GM19397 (cell line): Measurements from ENCODE around the gene BANP.
A peak's percentile ranks its signal among the peaks of the same experiment; 100 is the strongest.
"Not testable (repeated sequence)": the region's sequence is repeated elsewhere in the genome, so short reads cannot be mapped to it uniquely, and the experiment has no call there.

Experiments used
- ATAC-seq: cut with Tn5 transposase; IDR thresholded peaks from one replicate; pipeline ENCODE4 v1.9.1; 2021; ENCODE audit warnings: mild to moderate bottlenecking, moderate library complexity; ENCODE audit not compliant: unreplicated experiment

Gene BANP

DNA sequence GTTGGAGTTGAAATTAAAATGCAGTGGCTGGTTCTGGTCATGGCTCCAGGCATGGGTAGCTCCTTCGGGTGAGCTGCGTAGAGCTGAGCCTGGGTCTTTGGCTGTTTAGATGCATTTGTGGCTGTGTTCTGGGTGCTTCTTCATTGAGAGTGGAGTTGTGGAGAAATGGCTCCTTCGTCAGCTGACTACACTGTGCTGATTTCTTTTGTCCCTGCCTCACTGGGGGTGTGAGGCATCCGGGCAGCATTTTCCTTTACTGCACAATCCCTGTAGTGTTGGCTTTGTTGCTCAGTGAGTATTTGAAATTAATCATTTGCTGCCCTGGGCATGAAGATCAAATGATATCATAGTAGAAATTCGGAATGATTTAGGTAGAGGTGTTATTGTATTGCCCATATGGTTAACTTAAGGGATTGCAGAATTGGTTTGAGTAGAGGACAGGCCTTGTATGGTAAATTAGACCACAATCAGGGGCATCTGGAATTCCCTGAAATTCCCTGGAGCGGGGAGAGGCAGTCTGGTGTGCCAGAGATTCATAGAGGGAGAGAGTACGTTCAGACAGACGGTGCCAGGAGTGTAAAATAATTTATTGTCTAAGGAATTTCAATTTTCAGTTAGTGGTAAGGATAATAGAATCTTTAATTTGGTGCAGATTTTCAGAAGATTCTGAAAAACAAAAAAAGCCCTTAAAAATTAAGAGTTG is 92.1 kb downstream of the BANP start:
- not testable (repeated sequence) for ATAC-seq

DNA sequence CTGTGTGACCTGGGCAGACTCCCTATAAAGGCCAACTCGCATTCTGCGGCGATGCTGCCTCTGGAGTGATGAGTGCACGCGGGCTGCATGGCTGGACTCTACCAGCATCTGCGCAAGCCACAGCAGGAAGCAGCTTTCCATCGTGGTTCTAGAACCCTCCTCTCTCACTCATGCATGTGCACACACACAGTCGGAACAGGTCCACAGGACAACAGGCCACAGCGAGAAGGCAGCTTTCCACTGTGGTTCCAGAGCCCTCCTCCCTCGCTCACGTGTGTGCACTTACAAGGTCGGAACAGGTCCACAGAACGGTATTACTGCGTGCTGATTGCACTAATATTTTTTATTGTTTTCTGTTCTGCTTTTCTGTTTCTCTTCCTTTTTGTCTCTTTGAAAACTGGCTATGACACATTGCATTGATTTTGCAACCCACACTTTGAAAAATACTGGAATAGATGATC is 92.9 kb downstream of the BANP start:
- peak; percentile 55 for ATAC-seq

DNA sequence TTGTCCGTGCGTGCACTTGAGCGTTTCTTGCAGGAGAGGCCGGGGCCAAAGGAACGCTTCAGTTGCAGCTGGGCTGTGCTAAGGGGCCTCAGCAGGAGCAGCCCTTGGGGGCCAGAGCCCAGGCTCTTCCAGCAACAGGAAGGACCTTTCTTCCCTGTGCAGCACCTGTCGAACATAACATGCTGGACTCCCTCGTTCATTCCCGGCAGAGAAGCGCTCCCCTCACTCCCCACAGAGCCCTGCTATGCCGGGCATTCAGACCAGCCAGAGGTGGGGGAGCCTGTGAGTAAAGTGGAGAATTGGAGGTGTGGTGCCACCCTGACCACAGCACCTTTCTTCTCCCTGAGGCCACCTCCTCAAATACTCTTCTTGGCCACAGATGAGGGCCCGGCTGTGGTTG is 94.1 kb downstream of the BANP start:
- not testable (repeated sequence) for ATAC-seq

DNA sequence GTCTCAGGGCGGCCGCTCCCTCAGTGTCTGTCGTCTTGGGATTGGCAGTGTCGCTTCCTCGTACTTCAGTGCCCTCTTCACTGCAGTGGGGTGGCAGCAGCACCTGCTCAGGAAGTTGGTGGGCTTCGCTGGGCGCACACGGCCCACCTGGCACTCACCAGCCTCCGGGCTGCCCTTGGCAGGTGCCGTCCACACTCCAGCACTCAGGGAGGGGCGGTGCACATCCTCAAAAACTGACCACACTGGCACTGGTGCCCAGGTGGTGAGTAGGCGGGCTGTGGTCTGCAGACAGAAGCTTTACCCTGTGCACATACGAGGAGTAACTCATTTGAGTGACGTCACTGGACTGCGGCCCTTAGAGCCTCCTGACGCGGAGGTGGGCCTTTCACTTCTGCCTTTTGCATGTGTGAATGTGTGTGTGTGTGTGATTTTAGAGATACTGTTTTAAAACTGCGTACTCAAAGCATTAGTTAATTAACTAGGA is 94.6 kb downstream of the BANP start:
- ATAC-seq, result peak; percentile 58

DNA sequence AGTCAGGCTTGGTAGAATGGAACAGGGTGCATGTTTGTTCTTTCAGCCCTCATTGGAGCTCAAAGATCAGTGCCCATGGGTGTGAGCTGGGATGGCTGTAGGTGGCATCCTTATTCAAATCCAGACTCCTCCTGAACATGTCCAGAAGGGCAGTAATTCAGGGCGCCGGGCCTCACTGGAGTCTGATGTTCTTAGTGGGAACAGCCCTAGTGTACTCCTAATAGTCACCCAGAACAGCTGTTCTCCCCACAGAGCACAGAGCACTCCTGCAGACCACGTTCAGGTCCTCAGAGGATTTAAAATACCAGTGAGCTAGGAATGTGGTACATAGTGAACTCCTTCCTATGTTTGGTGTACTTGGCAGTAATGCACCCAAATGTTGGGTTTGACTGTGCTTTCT is 96.2 kb downstream of the BANP start:
- ATAC-seq, result no peak

DNA sequence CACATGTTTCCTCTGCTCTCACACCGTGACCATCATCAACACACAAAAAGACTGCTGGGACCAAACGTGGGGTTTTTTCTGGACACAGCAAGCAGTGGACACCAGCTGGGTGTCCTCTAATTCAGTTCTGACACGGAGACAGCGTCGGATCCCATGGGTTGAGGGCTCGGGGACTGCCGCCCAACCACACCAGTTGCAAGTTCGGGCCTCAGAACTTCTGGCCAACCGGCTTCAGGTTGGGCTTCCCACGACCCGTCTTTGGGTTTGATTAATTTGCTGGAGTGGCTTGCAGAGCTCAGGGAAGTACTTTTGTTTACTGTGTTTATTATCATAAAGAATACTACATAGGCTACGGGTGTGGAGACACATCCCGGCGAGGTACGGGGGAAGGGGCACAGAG is 97.8 kb downstream of the BANP start:
- ATAC-seq, result no peak

DNA sequence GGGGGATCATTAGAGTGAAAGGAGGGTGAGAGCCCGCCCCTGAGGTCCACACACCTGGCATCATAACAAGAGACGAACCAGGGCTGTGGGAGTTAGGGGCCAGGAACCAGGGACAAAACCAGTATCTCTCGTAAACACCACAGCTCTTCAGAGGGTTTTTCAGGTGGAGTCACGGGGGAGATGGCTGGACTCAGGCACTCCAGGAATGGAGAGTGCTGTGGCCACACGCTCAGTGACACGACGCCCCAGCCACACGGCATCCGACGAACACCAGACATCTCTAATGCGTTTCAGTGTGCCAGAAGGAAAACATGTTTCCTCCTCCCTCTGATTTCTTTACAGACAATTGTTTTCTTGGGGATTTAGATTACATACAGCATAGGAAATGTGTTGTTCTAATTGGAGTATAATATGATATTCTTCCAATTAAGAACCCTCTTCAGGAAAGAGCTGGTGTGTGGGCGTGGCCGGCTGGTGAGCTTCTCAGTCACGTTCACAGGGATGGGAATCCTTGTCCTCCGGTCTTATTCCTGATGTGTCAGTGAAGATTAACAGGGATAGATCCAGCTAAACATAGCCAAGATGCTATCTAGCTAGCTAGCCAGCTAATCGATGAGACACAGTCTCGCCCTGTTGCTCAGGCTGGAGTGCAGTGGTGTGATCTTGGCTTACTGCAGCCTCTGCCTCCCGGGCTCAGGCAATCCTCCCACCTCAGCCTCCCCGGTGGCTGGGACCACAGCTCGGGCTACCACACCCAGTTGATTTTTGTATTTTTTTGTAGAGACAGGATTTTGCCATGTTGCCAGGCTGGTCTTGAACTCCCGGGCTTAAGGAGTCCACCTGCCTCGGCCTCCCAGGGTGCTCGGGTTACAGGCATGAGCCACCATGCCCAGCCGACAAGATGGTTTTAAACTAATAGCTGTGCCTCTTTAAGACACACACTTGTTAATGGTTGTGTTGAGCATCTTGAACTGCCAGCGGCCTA is 98.6 kb downstream of the BANP start:
- no peak for ATAC-seq

DNA sequence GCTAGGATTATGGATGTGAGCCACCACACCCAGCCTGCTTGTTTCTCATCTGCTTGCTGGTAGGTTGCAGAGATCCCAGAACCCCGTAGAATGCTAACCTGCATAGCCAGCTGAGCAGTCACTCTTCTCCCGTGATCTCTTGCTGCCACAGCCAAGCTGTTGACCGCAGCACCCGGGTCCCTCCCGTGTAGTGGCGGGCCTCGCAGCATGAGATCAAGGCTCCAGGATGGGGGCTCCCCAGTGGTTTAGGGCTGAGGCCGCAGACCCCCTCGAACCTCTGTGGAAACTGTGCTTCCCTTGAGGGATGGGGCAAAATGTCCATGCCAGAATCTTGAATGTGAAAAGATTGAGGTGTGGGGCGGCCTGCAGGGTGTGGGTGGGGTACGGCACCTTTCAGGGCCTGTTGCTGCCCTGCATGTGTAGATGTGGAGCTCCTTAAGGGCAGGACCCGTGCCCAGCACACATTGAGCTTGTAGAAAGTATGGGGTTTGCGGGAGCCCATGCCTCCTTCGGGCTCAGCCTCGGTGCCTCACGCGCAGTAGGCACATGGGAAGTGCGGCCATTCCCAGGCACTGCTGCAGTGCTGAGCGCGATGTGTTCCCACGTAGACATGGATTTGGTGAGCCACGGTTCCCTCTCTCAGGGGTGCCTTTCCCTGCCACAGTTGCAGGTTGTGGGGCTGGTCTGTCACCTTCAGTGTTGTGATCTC is 99.9 kb downstream of the BANP start:
- no peak for ATAC-seq

DNA sequence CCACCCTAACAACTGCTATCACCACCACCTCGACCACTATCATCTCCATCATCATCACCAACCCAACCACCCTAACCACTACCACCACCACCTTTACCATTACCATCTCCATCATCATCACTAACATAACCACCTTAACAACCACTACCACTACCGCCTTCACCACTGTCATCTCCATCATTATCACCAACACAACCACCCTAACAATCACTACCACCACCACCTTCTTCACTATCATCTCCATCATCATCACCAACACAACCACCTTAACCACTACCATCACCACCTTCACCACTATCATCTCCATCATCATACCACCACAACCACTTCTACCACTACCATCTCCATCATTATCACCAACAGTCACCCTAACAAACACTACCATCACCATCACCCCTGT is 101.4 kb downstream of the BANP start:
- no peak for ATAC-seq

DNA sequence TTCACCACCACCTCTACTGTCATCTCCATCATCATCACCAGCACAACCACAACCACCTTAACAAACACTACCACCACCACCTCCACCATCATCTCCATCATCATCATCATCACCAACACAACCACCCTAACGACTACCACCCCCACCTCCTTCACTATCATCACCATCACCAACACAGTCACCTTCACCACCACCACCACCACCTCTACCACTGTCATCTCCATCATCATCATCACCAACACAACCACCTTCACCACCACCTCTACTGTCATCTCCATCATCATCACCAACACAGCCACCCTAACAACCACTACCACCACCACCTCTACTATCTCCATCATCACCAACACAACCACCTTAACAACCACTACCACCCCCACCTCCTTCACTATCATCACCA is 102.2 kb downstream of the BANP start:
- ATAC-seq, result not testable (repeated sequence)

DNA sequence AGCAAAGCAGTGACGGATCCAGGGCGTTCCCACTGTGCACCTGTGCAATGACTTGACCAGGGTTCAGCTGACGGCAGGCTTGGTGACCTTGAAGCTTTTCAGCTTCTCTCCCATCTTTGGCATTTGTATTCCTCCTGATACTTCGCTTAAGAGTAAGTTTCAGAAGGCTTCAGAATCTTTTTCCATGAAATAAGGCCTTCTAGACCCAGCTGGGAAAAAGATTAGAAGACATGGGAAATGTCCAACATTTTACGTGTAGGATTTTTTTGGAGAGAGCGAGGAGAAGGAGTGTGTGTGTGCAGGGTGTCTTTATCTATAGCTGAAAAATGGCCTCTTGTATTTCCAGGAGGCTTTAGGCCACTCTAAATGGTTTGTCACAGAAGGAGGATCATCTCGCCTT is 104.1 kb downstream of the BANP start:
- ATAC-seq, result no peak

DNA sequence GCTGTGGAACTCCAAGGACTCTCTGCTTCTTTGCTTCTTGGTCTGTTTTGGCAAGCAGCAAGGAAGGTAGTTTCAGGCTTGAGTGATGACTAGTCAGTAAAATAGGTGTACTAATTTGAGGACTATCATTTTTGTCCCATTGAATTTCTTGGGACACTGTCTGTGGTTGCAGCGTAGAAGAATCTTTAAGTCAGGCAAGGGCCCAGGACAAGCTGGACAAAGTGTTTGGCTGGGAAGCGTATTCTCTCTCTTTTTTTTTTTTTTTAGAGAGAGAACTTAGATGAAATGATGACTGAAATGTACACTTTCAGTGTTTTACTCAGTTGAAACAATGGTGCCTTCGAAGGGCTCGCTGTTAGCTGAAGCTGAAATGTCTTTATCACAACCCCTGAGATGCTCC is 105.0 kb downstream of the BANP start:
- ATAC-seq, result no peak

DNA sequence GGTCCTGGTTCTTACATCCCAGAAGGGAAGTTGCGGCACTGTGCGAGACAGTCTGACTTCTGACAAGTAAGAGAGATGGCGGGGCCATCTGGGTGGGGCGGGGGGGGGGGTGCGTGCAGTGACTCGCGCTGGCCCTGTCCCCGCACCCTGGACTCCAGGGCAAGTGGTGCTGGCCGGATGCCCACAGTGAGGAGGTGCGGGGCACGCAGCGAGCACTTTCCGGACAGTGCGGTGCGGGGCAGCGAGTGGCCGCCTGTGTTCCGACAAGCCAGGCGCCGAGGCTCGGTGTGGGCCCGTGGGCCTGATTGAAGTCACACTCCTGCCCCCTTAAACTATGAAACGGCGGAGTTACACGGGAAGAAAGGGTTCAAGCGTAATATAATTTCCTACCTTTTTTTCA is 106.4 kb downstream of the BANP start:
- no peak for ATAC-seq

DNA sequence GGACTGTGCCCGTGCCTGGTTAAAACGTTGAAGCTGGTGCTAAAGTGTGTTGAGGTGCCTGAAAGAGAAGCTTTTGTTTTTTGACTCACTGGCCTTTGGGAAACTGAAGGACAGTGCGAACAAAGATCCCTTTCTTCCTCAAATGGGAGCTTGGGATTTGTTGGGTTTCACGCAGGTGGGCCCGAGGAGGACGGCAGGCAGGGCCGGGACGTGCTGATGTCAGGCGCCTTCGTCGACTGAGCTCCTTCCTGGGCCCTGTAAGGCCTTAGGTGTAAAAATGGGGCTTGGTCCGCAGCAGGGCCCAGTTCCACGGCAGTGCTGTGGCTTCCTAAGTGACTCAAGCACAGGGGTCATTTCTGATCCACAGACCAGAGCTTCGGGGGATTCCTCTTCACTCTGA is 106.9 kb downstream of the BANP start:
- no peak for ATAC-seq

DNA sequence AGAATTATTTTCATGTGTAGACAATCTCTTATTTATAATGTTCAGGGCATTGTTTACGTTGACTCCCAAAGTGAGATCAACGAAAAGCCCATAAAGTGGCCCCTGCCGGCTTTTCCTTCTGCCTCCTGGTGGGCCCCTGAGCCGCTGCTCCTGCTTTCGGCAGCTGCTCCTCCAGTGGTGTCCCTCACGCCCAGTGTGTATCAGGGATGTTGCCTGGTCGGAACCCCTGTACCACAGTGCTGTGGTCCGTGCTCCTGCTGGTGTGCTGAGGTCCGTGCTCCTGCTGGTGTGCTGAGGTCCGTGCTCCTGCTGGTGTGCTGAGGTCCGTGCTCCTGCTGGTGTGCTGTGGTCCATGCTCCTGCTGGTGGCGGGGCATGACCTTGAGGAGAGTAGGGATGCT is 107.6 kb downstream of the BANP start:
- no peak for ATAC-seq

DNA sequence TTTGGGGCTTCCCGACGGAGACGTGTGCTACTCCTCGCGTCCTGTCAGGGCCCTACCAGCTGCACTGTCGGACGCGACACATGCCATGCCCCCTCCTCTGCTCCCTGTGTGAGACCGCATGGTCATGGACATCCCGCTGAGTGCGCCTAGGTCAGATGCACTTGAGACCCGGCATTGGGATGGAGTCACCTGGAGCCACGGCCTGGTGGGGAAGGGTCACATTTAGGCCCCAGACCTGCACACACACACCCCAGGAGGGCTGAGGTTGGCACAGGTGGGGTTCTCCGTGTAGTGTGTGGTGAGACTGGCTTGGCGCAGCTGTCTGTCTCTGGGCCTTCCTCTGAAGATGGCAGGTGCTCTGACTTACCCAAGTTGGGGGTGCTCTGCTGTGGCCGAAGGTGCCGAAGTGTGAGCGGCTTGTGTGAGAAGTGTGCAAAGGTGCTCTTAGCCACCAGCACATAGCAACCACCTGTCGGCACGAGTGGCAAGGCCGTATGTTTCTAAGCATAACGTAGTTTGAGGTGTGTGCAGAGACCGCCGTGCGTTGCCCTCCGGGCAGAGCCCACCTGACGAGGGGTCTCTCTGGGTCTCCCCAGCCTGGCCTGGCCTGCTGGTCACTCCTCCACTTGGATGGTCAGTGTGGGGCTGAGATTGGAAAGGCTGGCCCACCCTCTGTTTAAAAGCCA is 108.6 kb downstream of the BANP start:
- ATAC-seq, result no peak

DNA sequence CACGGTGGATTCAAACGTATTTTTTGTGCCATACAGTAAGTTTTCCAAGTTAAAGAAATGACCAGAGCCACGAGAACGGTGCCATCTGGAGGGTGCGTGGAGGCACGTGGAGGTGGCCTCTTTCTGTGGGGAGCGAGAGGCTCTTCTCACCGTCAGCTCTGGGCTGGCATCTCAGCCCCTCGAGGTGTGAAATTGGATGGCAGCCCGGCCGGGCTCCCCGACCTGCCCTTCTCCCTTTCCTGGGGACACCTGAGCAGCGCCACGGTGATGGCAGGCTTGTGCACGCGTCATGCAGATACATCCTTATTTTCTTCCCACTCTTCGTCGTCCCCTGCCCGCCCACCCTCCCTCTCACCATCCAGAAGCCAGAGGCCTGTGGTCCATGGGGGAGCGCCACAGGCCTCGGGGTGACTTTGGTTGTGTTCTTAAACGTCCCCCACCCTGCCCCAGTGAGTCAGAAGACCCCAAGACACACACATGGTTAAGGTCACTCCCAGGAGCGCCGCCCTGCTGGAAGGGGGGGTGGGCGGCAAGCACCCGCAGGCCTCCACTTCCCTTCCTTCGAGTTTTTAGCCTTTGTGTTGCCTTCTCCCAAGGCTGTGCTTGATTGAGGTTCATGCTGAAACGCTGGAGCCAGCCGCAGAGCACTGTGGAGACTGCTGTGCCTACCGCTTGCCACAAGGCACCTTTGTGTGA is 109.4 kb downstream of the BANP start:
- ATAC-seq, result no peak

DNA sequence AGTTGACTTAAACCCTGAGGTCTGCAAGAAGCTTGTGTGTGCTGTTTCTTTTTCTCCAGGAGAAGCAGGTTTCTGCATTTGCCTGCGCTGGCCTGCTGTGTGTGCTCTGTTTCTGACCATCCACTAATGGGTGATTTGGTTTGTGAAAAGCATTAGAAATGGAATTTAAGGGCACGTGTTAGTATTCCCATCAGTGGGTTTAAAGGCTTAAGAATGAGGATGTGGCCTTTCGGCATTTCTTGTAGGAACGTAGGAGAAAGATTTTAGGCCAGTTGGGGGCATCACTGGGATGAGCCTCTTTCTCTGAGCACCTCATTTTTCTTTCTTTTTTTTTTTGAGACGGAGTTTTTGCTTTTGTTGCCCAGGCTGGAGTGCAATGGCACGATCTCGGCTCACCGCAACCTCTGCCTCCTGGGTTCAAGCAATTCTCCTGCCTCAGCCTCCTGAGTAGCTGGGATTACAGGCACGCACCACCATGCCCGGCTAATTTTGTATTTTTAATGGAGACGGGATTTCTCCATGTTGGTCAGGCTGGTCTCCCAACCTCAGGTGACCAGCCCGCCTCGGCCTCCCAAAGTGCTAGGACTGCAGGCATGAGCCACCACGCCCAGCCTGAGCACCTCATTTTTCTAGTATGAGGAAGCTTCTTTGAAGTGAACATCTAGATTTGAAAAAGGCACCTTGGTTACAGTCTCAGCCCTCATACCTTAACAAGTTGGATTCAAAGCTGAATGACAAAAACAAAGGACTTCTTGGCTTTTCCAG is 110.3 kb downstream of the BANP start:
- ATAC-seq, result no peak
